Cardiac fibroblast (primary cell): Measurements from ENCODE around the gene PIGT.
A peak's percentile ranks its signal among the peaks of the same experiment; 100 is the strongest.

ENCODE experiments used
- DNase-seq, 2 donors: peaks; one replicate each; pipeline versions ENCODE4 v3.0.0 to v3.0.0-alpha.2; 2010; ENCODE audit warnings: low read depth in 2 of 2
- H3K4me3 ChIP-seq, 2 donors: replicated peaks in 1 of 2; 1 replicate in 1 of 2; 2 replicates in 1 of 2; pipeline ENCODE4 v1.5.1; 2011; ENCODE audit warnings: low read depth in 2 of 2, low read length in 2 of 2, mild to moderate bottlenecking in 2 of 2, moderate library complexity in 1 of 2
- TF ChIP-seq, protein P1 (sequence below): IDR thresholded peaks from one replicate; pipeline ENCODE4 v1.5.1; 2011; ENCODE audit warnings: low read depth, mild to moderate bottlenecking, low read length, inconsistent platforms

The PIGT gene

GRCh38 chr20:45372241-45372640 lies 43.7 kb upstream of the PIGT start:
- TF ChIP-seq, protein P1, sequence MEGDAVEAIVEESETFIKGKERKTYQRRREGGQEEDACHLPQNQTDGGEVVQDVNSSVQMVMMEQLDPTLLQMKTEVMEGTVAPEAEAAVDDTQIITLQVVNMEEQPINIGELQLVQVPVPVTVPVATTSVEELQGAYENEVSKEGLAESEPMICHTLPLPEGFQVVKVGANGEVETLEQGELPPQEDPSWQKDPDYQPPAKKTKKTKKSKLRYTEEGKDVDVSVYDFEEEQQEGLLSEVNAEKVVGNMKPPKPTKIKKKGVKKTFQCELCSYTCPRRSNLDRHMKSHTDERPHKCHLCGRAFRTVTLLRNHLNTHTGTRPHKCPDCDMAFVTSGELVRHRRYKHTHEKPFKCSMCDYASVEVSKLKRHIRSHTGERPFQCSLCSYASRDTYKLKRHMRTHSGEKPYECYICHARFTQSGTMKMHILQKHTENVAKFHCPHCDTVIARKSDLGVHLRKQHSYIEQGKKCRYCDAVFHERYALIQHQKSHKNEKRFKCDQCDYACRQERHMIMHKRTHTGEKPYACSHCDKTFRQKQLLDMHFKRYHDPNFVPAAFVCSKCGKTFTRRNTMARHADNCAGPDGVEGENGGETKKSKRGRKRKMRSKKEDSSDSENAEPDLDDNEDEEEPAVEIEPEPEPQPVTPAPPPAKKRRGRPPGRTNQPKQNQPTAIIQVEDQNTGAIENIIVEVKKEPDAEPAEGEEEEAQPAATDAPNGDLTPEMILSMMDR, result no peak
- no peak for DNase-seq
- H3K4me3 ChIP-seq, result no peak overlapping the region

GRCh38 chr20:45372646-45373352 lies 43.1 kb upstream of the PIGT start:
- no peak for DNase-seq
- H3K4me3 ChIP-seq, result peak overlapping the region in 1 of 2 donors; percentile 35
- TF ChIP-seq, protein P1, result no peak

GRCh38 chr20:45373353-45374100 lies 42.4 kb upstream of the PIGT start:
- peak overlapping the region; percentile 35 to 46 for H3K4me3 ChIP-seq
- TF ChIP-seq, protein P1, result peak; percentile 88
- DNase-seq, result peak; percentile 85 to 86

DNA sequence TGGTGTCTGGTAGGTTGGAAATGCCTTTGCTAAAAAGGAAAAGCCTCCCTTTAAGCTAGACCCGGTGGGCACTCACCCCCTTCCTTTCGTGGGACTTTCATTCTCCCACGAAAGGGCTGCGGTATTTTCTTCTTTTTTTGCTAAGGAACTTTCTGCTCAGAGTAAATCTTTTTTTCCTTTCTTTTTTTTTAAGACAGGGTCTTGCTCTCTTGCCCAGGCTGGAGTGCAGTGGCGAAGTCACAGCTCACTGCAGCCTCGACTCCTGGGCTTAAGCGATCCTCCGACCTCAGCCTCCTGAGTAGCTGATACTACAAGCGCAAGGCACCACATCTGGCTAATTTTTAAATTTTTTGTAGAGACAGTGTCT lies 41.9 kb upstream of the PIGT start:
- TF ChIP-seq, protein P1, result no peak
- H3K4me3 ChIP-seq, result peak overlapping the region in 1 of 2 donors; percentile 46
- no peak for DNase-seq

- no peak for DNase-seq
- TF ChIP-seq, protein P1, result no peak
- H3K4me3 ChIP-seq, result no peak overlapping the region
Observed at GRCh38 chr20:45374966-45375365, 41.0 kb upstream of the PIGT start.

DNA sequence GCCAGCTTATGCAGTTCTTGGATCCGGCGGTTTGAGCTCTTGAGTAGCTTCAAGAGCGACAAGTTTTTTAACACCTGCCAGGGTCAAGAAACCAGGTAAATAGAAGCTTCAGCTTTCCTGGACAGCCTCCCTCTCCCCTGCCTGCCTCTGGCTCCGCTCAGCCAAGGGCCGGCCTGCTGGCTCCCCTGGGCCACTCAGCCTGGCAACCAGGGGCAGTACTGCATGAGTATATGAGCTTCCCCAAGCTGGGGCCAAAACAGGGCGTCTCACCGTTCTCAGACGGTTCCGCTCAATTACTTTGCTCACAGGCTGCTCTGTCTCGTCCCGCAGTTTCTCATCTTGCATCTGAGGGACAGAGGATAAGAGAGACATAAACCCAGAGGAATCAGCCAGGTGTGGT lies 38.7 kb upstream of the PIGT start:
- TF ChIP-seq, protein P1, result no peak
- no peak overlapping the region for H3K4me3 ChIP-seq
- no peak for DNase-seq
